Esophagus squamous epithelium (tissue), 4 donors: ENCODE measurements around the gene NOM1.

Source experiments
- CTCF ChIP-seq, 6 experiments: fragments of 450-650 bp in 4 of 6; fragments of 200-600 bp in 2 of 6; sonication (generic) in 2 of 6; IDR thresholded peaks; one replicate each; pipeline ENCODE4 v1.5.1; 2016 to 2019; ENCODE audit warnings: antibody characterized with exemption in 6 of 6, mild to moderate bottlenecking in 4 of 6, moderate library complexity in 4 of 6
- POLR2A ChIP-seq, 4 donors: fragments of 450-650 bp; IDR thresholded peaks; one replicate each; pipeline ENCODE4 v1.6.1; 2017; ENCODE audit warnings: antibody characterized with exemption in 4 of 4, mild to moderate bottlenecking in 4 of 4, moderate library complexity in 3 of 4

DNA sequence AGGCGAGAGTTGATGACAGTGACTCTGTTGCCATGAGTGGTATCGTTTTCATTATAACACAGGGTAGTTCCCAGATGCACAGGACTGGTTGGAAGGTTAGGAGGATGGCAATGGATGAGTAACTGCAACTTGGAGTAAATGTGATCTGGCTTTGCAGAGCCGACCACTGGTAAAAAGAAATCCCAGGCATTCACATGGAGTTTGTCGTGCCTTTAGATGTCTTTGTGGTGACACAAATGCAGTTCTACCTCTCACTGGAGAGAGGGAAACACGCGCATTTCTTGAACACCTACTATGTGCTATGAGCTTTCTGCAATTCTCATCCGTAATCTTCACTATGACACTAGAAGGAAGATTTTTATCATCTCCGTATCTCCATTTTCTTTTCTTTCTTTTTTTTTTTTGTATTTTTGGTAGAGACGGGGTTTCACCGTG, 62.6 kb downstream of the NOM1 start:
- TF ChIP-seq POLR2A (IDR thresholded peaks at IDR 0.05) (no peak), CTCF (IDR thresholded peaks at IDR 0.05) (no peak)
